ENCODE data around the gene SRMS. TPM values are rescaled to one million over a fixed set of nuclear protein-coding genes. Genes with fewer than 3 reads are reported as not detected.
"Not testable (repeated sequence)": the region's sequence is repeated elsewhere in the genome, so short reads cannot be mapped to it uniquely, and the experiment has no call there.

SRMS gene
- total and polyA plus RNA-seq, 8 donors: 0.08 to 0.27 (median 0.18) TPM; not detected in 3

DNA sequence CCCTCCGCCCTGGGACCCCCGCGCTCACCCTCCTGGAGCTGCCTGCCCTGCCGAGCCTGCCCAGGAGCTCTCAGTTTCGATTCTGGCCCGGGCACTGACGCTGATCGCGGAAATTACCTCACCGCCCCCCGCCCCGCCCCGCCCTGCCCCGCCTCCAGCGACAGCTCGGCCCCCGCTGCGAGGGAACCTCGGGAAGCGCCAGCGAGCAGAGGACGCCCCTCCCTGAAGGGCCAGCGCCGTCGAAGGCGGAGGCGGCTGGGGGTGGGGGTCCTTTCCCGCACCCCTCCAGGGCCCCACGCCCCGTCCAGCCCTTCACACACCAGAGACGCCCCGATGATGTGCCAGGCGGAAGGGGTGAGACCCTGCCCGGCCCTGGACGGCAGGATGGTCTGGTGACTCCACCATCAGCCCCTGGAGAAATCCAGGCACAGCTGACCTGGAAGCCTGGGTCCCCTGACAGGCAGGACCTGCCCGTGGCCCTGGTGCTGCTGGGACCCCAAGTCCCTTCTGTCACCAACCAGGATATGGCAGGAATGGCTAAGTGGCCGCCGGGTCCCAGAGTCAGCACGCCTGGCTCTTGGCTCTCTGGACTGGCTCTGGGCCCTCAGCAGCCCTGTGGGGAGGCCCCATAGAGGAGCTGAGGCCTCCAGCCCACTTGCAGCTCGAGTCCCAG lies 26.7 kb upstream of the SRMS start, which contains the start of gene HELZ2:
TSS of gene HELZ2 (minus strand) at position 84 of the 673 bp plus-strand sequence. CDS start 1,854 bp downstream, outside the sequence.
- DNase-seq (peak; percentile 62 to 92 (median 85)), ATAC-seq (peak; percentile 94)
- H3K27ac ChIP-seq: peak within 1 kb of the TSS; percentile 77 to 86
- no peaks in the 10 kb centered on the region for H3K9me3 ChIP-seq
- intact Hi-C loops (cut with DNase I): no loop called here
- TF ChIP-seq, protein P1, sequence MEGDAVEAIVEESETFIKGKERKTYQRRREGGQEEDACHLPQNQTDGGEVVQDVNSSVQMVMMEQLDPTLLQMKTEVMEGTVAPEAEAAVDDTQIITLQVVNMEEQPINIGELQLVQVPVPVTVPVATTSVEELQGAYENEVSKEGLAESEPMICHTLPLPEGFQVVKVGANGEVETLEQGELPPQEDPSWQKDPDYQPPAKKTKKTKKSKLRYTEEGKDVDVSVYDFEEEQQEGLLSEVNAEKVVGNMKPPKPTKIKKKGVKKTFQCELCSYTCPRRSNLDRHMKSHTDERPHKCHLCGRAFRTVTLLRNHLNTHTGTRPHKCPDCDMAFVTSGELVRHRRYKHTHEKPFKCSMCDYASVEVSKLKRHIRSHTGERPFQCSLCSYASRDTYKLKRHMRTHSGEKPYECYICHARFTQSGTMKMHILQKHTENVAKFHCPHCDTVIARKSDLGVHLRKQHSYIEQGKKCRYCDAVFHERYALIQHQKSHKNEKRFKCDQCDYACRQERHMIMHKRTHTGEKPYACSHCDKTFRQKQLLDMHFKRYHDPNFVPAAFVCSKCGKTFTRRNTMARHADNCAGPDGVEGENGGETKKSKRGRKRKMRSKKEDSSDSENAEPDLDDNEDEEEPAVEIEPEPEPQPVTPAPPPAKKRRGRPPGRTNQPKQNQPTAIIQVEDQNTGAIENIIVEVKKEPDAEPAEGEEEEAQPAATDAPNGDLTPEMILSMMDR (IDR thresholded peaks at IDR 0.05): no peak
- H3K36me3 ChIP-seq: peaks cover 0 to 31% of the 10 kb centered on the region in 2 donors
- peak within 1 kb of the TSS; percentile 82 to 87 for H3K4me3 ChIP-seq
- peaks cover 0 to 56% of the 10 kb centered on the region in 2 donors for H3K27me3 ChIP-seq
- H3K4me1 ChIP-seq: peaks cover 0 to 41% of the 10 kb centered on the region in 2 donors

DNA sequence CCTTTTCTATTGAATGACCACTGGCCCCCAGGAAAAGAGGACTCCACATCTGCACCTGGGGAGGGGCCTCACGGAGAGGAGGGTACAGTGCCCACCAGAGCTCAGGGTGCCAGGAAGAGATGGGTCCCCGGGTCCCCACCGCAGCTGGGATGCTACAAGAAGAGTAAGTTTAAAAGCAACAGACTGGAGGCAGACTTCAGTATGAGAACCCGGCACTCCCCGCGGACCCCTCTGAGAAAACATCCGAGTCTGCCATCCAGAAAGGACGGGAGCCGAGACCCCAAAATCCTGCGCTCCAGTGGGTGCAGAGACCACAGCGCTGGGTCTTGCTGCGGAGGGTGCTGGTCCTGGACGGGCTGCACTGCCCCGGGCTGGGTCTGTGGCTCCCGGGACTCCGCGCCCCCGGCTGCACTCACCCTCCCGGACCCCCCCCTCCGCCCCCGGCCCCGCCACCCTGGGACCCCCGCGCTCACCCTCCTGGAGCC lies 26.1 kb upstream of the SRMS start:
- TF ChIP-seq, protein P1 (IDR thresholded peaks at IDR 0.05): no peak
- no peak for DNase-seq
- ATAC-seq: peak; percentile 38
- Histone ChIP-seq H3K4me3 (peak overlapping the region; percentile 82 to 87), H3K27me3 (peaks cover 0 to 51% of the 10 kb centered on the region in 2 donors), H3K4me1 (peaks cover 0 to 47% of the 10 kb centered on the region in 2 donors), H3K36me3 (peaks cover 0 to 35% of the 10 kb centered on the region in 2 donors), H3K27ac (peak overlapping the region; percentile 77 to 86), H3K9me3 (no peaks in the 10 kb centered on the region)
- intact Hi-C loops (cut with DNase I): no loop called here

- Histone ChIP-seq H3K36me3 (peaks cover 0 to 42% of the 10 kb centered on the region in 2 donors), H3K27me3 (peaks cover 0 to 51% of the 10 kb centered on the region in 2 donors), H3K9me3 (no peaks in the 10 kb centered on the region), H3K4me1 (peaks cover 0 to 54% of the 10 kb centered on the region in 2 donors), H3K4me3 (peak overlapping the region; percentile 82 to 87), H3K27ac (peak overlapping the region in 1 of 2 donors; percentile 86)
- DNase-seq: no peak
- TF ChIP-seq, protein P1 (IDR thresholded peaks at IDR 0.05): no peak
- intact Hi-C loops (cut with DNase I): no loop called here
- peak; percentile 4 for ATAC-seq
Measured at GRCh38 chr20:63572788-63573646, 25.5 kb upstream of the SRMS start.

- Histone ChIP-seq H3K9me3 (no peaks in the 10 kb centered on the region), H3K36me3 (peaks cover 0 to 49% of the 10 kb centered on the region in 2 donors), H3K4me3 (no peak overlapping the region), H3K4me1 (peaks cover 0 to 62% of the 10 kb centered on the region in 2 donors), H3K27ac (no peak overlapping the region), H3K27me3 (peaks cover 0 to 43% of the 10 kb centered on the region in 2 donors)
- TF ChIP-seq, protein P1 (IDR thresholded peaks at IDR 0.05): no peak
- no peak for ATAC-seq
- peak in 1 of 4 donors; percentile 76 for DNase-seq
- intact Hi-C loops (cut with DNase I): no loop called here
Measured at GRCh38 chr20:63572071-63572787, 24.7 kb upstream of the SRMS start.

DNA sequence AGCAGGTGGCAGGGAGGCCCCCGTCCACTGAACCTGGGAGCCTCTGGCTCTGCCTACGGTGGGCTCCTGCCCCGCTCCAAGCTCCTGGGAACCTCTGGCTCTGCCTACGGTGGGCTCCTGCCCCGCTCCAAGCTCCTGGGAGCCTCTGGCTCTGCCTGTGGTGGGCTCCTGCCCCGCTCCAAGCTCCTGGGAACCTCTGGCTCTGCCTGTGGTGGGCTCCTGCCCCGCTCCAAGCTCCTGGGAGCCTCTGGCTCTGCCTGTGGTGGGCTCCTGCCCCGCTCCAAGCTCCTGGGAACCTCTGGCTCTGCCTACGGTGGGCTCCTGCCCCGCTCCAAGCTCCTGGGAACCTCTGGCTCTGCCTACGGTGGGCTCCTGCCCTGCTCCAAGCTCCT lies 23.5 kb upstream of the SRMS start:
- H3K27ac ChIP-seq; DNase-seq; H3K9me3 ChIP-seq; H3K4me3 ChIP-seq; ATAC-seq; intact Hi-C loops (cut with DNase I): not testable (repeated sequence)
- Histone ChIP-seq H3K4me1 (peaks cover 0 to 65% of the 10 kb centered on the region in 2 donors), H3K36me3 (peaks cover 0 to 60% of the 10 kb centered on the region in 2 donors), H3K27me3 (peaks cover 0 to 31% of the 10 kb centered on the region in 2 donors)
